GM23338 (cell line): ENCODE data around the gene ACSF2. TPM values are rescaled to one million over a fixed set of nuclear protein-coding genes. Genes with fewer than 3 reads are reported as not detected.

ENCODE experiments used
- ATAC-seq: fragments of 200-7000 bp; cut with Tn5 transposase; 3 replicates; pipeline ENCODE4 v1.9.1; 2020
- DNase-seq: peaks from one replicate; pipeline ENCODE4 v3.0.0-alpha.2; 2015; ENCODE audit warnings: low spot score
- H2AFZ ChIP-seq: fragments of 200-600 bp; sonication (generic); 2 replicates; pipeline ENCODE4 v1.8.0; 2016; ENCODE audit warnings: antibody characterized with exemption, mild to moderate bottlenecking, moderate library complexity
- H3F3A ChIP-seq: fragments of 200-600 bp; sonication (generic); replicated peaks from 2 replicates; pipeline ENCODE4 v1.8.0; 2017; ENCODE audit warnings: antibody characterized with exemption, mixed run types, low read depth
- H3K27ac ChIP-seq: fragments of 200-600 bp; sonication (generic); 2 replicates; pipeline ENCODE4 v1.6.1; 2016; ENCODE audit warnings: low read depth
- H3K27me3 ChIP-seq: fragments of 200-600 bp; sonication (generic); 2 replicates; pipeline ENCODE4 v1.8.0; 2016; ENCODE audit warnings: mild to moderate bottlenecking, mixed run types, moderate library complexity; ENCODE audit not compliant: insufficient read depth
- H3K36me3 ChIP-seq: fragments of 200-600 bp; sonication (generic); 2 replicates; pipeline ENCODE4 v1.8.0; 2016; ENCODE audit warnings: mild to moderate bottlenecking; ENCODE audit not compliant: insufficient read depth
- H3K4me1 ChIP-seq: fragments of 200-600 bp; sonication (generic); 2 replicates; pipeline ENCODE4 v1.8.0; 2016; ENCODE audit warnings: mild to moderate bottlenecking, moderate library complexity; ENCODE audit not compliant: insufficient read depth
- H3K4me2 ChIP-seq: fragments of 200-600 bp; sonication (generic); 2 replicates; pipeline ENCODE4 v1.7.1; 2017; ENCODE audit warnings: mixed run types
- H3K4me3 ChIP-seq: fragments of 200-600 bp; sonication (generic); 2 replicates; pipeline ENCODE4 v1.6.1; 2016; ENCODE audit warnings: mixed run types
- H3K79me2 ChIP-seq: fragments of 200-600 bp; sonication (generic); replicated peaks from 2 replicates; pipeline ENCODE4 v1.8.0; 2017; ENCODE audit warnings: mild to moderate bottlenecking; ENCODE audit not compliant: insufficient read depth
- H3K9me2 ChIP-seq: fragments of 200-600 bp; sonication (generic); 2 replicates; pipeline ENCODE4 v1.8.0; 2017; ENCODE audit not compliant: insufficient read depth
- H4K20me1 ChIP-seq: fragments of 200-600 bp; sonication (generic); replicated peaks from 2 replicates; pipeline ENCODE4 v1.8.0; 2017; ENCODE audit warnings: mild to moderate bottlenecking; ENCODE audit not compliant: insufficient read depth
- H3K27ac Mint-ChIP-seq: 2 replicates; pipeline ENCODE4 v1.8.0; 2020; ENCODE audit warnings: inconsistent platforms, mild to moderate bottlenecking, moderate library complexity, mixed read lengths
- H3K27me3 Mint-ChIP-seq: 3 replicates; pipeline ENCODE4 v1.8.0; 2022; ENCODE audit warnings: low read depth, mild to moderate bottlenecking, moderate library complexity, mixed read lengths, inconsistent platforms; ENCODE audit not compliant: insufficient read depth, poor library complexity
- H3K36me3 Mint-ChIP-seq: 3 replicates; pipeline ENCODE4 v1.8.0; 2021; ENCODE audit warnings: low read depth, mild to moderate bottlenecking, inconsistent platforms, moderate library complexity, mixed read lengths
- H3K4me1 Mint-ChIP-seq: 3 replicates; pipeline ENCODE4 v1.8.0; 2020; ENCODE audit warnings: mild to moderate bottlenecking, inconsistent platforms, mixed read lengths
- H3K4me3 Mint-ChIP-seq: 3 replicates; pipeline ENCODE4 v1.8.0; 2021; ENCODE audit warnings: moderate library complexity, mild to moderate bottlenecking, inconsistent platforms, mixed read lengths
- H3K9me3 Mint-ChIP-seq: 3 replicates; pipeline ENCODE4 v1.8.0; 2020; ENCODE audit warnings: moderate library complexity, mild to moderate bottlenecking, inconsistent platforms, mixed read lengths
- CREB1 ChIP-seq: fragments of 250-450 bp; sonication (Bioruptor Pico); IDR thresholded peaks from 2 replicates; pipeline ENCODE4 v1.5.0; 2020; ENCODE audit warnings: low read depth, mild to moderate bottlenecking, moderate library complexity
- CTCF ChIP-seq, 2 experiments: fragments of 200-600 bp in 1 of 2; sonication (generic) in 1 of 2; conservative IDR thresholded peaks; 2 replicates each; pipeline versions ENCODE4 v1.5.1 to v1.6.1; 2016 to 2017; ENCODE audit warnings: antibody characterized with exemption in 2 of 2, low read depth in 2 of 2, mild to moderate bottlenecking in 2 of 2, moderate library complexity in 1 of 2
- ETS1 ChIP-seq: IDR thresholded peaks from 2 replicates; pipeline ENCODE4 v1.6.1; 2016; ENCODE audit warnings: antibody characterized with exemption
- EZH2 ChIP-seq: fragments of 200-600 bp; sonication (generic); IDR thresholded peaks from one replicate; pipeline ENCODE4 v1.8.0; 2017; ENCODE audit warnings: antibody characterized with exemption, mild to moderate bottlenecking, low read depth; ENCODE audit not compliant: unreplicated experiment
- EZH2phosphoT487 ChIP-seq: fragments of 200-600 bp; sonication (generic); IDR thresholded peaks from one replicate; pipeline ENCODE4 v1.8.1; 2018; ENCODE audit warnings: antibody characterized with exemption; ENCODE audit not compliant: unreplicated experiment
- JUNB ChIP-seq: IDR thresholded peaks from one replicate; pipeline ENCODE4 v1.6.1; 2016; ENCODE audit warnings: antibody characterized with exemption; ENCODE audit not compliant: unreplicated experiment
- NANOG ChIP-seq: IDR thresholded peaks from 2 replicates; pipeline ENCODE4 v1.6.1; 2016; ENCODE audit warnings: antibody characterized with exemption, borderline replicate concordance
- POLR2AphosphoS5 ChIP-seq: IDR thresholded peaks from 2 replicates; pipeline ENCODE4 v1.6.1; 2016; ENCODE audit warnings: antibody characterized with exemption, low read depth
- REST ChIP-seq: IDR thresholded peaks from one replicate; pipeline ENCODE4 v1.6.1; 2018; ENCODE audit warnings: antibody characterized with exemption; ENCODE audit not compliant: unreplicated experiment
- STAT1 ChIP-seq: IDR thresholded peaks from one replicate; pipeline ENCODE4 v1.6.1; 2016; ENCODE audit warnings: antibody characterized with exemption; ENCODE audit not compliant: unreplicated experiment
- ZNF114 ChIP-seq: fragments of 250-450 bp; sonication (Bioruptor Pico); IDR thresholded peaks from 2 replicates; pipeline ENCODE4 v1.5.0; 2020; ENCODE audit warnings: mild to moderate bottlenecking, moderate library complexity
- ZNF331 ChIP-seq: fragments of 250-450 bp; sonication (Bioruptor Pico); IDR thresholded peaks from 2 replicates; pipeline ENCODE4 v1.5.0; 2020; ENCODE audit warnings: low read depth, mild to moderate bottlenecking, moderate library complexity
- ZNF462 ChIP-seq: fragments of 250-450 bp; sonication (Bioruptor Pico); IDR thresholded peaks from 2 replicates; pipeline ENCODE4 v1.5.0; 2020; ENCODE audit warnings: mild to moderate bottlenecking, moderate library complexity
- polyA plus RNA-seq: library from polyadenylated mRNA; unstranded; fragments of >200 nt; fragmentation: Nextera tagmentation; extraction: Ambion mirVana; gene quantifications from 2 replicates; pipeline ENCODE4 v1.2.1, GENCODE V29; 2016
- total RNA-seq: library from RNA; depleted of rRNA; stranded (reverse); fragments of >200 nt; shearing (Covaris generic); gene quantifications from 2 replicates; pipeline ENCODE4 v1.2.3, GENCODE V29; 2014

ACSF2 gene
- total and polyA plus RNA-seq, 2 experiments from 2014 or later = 6.9 to 12.4 TPM

GRCh38 chr17:50448643-50449042 is 22.6 kb downstream of the ACSF2 start:
- no peaks in the 10 kb centered on the region for H3K9me3 Mint-ChIP-seq
- no peak overlapping the region for H3K4me3 ChIP-seq
- H3F3A ChIP-seq = no peaks in the 10 kb centered on the region
- ATAC-seq (no peak), DNase-seq (no peak)
- H3K4me1 Mint-ChIP-seq = peaks cover 2% of the 10 kb centered on the region; the same call in 2 of the 3 replicates
- no peak overlapping the region for H3K27ac ChIP-seq
- peaks cover 3% of the 10 kb centered on the region for H3K27me3 Mint-ChIP-seq
- no peak overlapping the region for H3K4me2 ChIP-seq
- no peak overlapping the region for H3K27ac Mint-ChIP-seq
- peaks cover 12% of the 10 kb centered on the region for H4K20me1 ChIP-seq
- no peaks in the 10 kb centered on the region for H3K9me2 ChIP-seq
- no peak overlapping the region for H2AFZ ChIP-seq
- H3K36me3 ChIP-seq = no peaks in the 10 kb centered on the region
- peaks cover 3% of the 10 kb centered on the region for H3K4me1 ChIP-seq
- H3K4me3 Mint-ChIP-seq = no peak overlapping the region
- no peaks in the 10 kb centered on the region for H3K36me3 Mint-ChIP-seq
- no peaks in the 10 kb centered on the region for H3K27me3 ChIP-seq
- H3K79me2 ChIP-seq = no peaks in the 10 kb centered on the region
- TF ChIP-seq ZNF331 (no peak), CREB1 (CRISPR knock-in tag) (no peak), STAT1 (no peak), REST (no peak), CTCF (conservative IDR thresholded peaks at IDR 0.05; ENCODE audit: low read depth in 2 of 2) (no peak), ETS1 (no peak), ZNF462 (no peak), EZH2phosphoT487 (no peak), ZNF114 (CRISPR knock-in tag) (no peak), POLR2AphosphoS5 (no peak), EZH2 (no peak), NANOG (no peak), JUNB (no peak)
